Endometrium (tissue), 2 donors: Measurements from ENCODE around the gene MACF1.
A peak's percentile ranks its signal among the peaks of the same experiment; 100 is the strongest.

Experiments
- FAIRE-seq: peaks from 2 replicates; lab custom pipeline; 2012; peaks lifted over from hg19 to GRCh38; lab: Jason Lieb, UNC
- donor health status: control.
- donor health status: control.

Gene MACF1

DNA sequence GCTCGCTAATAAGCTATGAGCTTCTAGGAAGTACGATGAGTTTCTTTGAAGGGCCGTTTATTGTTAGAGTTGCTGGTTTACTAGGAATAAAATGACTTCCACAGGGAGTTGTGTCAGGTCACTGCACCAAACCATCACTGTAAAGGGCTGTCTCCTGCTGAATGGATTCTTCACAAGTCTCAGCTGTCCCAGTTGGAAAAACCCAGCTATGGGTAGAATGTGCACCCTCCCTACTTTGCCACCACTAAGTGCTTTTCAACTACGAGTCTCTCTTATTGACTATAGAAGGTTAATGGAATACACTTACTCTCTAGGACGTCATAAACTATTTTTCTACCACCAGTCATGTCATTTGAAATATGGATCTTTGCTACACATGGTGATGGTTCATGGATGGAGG, 192.2 kb downstream of the MACF1 start:
- no peak for FAIRE-seq

GRCh38 chr1:39397487-39397886, 193.0 kb downstream of the MACF1 start:
- FAIRE-seq = no peak

GRCh38 chr1:39398278-39399021, 194.0 kb downstream of the MACF1 start:
- FAIRE-seq = no peak

DNA sequence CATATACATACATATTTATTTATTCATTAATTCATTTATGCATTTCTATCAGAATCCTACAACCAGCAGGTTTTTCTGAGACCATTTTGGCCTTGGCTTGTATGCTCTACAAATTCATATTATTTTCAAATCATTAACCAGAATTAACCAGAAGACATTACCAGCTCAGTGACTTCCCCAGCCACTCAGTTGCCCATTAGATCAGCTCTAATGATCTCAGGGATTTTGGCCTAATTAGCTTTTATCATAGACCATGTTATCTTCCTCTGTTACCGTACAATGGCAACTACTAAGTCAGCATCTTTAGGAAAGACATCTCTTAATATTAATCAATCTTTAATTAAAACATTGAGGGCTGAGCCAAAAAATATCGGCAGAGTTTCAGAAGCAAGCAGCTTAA, 196.6 kb downstream of the MACF1 start:
- no peak for FAIRE-seq

GRCh38 chr1:39404876-39405275, 200.4 kb downstream of the MACF1 start:
- FAIRE-seq = no peak

DNA sequence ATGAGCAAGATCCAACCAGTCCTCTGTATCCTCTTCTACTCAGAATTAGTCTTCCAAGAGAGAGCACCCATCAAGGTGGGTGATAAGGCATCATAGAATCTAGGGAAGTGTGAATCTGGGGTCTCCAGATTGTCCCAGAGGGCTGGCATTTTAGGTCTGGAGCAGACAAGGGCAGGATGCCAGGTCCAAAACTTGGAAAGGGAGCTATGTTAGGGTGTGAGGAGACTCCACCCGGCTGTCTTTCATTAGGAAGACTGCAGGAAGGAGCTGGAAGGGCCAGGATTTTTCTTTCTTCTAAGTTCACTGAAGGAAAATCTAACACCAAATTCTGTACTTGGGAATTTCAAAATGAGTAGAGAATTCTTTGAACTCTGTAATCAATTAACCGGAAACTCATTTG, 200.9 kb downstream of the MACF1 start:
- FAIRE-seq = no peak

DNA sequence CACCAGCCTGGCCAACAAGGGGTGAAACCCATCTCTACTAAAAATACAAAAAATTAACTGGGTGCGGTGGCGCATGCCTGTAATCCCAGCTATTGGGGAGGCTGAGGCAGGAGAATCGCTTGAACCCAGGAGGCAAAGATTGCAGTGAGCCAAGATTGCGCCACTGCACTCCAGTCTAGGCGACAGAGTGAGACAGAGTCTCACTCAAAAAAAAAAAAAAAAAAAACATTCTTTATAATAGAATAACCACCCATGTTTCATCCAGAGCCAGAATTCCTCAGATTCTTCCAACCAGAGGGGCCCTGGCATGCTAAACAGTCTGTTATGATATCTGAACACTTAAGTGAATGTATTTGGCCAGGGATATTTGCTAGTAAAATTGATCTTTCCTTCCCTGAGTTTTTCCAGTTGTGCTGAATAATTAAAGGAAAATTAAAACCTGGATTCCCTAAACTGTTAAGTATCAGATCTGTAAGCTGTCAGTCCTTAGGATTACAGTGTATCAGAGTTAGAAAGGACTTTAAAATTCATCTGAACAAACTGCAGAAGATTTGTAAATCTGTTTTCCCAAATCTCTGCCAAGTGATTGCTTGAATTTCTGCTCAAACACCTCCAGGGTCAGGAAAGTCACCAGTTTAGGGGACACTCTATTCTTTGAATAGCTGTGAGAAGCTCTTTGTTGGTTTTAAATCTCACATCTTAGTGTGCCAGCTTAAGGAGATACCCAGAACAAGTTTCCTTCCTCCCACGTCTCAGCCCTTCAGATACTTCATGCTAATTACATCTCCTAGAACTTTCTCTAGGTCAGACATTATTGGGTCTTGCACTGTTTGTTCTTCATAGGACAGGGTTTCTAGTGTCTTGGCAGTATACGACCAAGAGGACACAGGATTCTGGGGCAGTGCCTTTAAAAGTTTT, 202.3 kb downstream of the MACF1 start:
- FAIRE-seq = no peak

DNA sequence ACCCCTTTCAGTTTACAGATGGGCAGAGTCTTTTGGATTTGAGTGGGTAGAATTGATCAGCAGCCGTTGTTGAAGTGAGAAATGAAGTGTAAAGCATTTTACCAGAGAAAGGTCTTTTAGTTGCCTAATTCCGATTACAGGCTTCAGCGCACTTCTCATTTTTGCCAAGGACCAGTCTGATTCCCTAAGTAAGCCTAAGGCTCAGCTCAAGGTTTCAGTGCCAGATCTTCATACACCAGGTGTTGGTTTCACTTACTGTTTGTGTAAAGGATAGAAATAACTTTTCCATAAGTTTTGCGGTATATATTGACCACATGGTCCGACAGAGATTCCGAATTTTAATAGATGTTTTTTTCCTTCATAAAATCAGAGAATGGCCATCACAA, 203.0 kb downstream of the MACF1 start:
- FAIRE-seq = no peak

DNA sequence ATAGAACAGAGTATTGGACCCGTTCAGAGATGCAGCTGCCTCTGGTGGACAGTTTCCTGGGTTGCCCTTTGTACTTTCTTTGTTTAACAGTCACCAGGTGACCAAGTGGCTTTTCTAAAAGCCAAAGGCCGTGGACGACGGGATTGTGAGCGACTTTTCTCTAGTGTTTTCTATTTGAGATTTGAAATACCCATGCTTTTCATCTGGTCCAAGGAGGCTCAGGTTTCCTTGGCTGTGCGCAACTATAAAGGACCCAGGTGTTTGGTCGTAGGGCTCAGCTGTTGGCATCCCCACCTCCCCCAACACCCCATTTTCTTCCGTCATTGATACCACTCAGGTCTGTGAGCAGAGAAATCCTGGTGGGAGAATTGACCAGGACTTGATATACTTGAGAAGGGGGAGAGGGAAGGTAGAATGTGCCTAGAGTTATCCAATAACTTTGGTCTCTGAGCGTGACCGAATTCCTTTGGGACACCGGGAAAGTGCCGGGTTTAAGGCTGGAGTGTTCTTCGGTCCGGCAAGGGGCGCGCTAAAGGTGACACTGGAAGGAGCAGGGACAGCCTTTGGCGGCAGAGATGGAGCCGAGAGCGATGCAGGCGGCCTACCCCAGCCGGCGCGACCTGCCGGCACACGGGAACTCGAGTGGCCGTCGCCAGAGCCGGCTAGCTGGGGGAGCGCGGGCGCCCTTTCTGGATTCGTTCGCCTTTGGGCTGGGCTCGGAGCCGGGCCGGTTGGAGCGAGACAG, 203.6 kb downstream of the MACF1 start:
- FAIRE-seq = no peak

- no peak for FAIRE-seq
Observed at GRCh38 chr1:39408641-39409054, 204.2 kb downstream of the MACF1 start.

- FAIRE-seq = peak; percentile 51
Observed at GRCh38 chr1:39409055-39409816, 204.7 kb downstream of the MACF1 start.

GRCh38 chr1:39410915-39411436, 206.5 kb downstream of the MACF1 start:
- no peak for FAIRE-seq

DNA sequence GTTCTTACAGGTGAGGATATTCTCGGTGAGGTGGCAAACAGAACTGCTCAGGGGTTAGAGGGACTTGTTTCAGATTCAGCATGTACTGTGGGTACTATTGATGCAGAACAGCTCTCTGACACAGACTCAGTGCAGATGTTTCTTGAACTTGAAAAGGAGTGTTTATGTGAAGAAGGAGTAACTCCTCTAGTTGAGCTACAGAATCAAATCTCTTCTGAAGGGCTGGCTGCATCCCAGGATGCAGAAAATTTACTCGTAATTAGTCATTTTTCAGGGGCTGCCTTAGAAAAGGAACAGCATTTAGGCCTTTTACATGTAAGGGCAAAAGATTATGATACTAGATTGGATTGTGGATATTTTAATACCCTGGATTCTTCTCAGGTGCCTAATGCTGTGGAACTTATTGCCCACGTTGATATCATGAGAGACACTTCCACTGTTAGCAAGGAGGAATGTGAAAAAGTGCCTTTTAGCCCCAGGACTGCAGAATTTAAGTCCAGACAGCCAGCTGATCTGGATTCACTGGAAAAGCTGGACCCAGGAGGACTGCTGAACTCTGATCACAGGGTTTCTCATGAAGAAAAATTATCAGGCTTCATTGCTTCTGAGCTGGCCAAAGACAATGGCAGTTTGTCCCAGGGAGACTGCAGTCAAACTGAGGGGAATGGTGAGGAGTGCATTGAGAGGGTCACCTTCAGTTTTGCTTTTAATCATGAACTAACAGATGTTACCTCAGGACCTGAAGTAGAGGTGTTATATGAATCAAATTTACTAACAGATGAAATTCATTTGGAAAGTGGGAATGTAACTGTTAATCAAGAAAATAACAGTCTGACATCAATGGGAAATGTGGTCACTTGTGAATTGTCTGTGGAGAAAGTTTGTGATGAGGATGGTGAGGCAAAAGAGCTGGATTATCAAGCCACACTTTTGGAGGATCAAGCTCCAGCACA, 207.3 kb downstream of the MACF1 start:
- no peak for FAIRE-seq

DNA sequence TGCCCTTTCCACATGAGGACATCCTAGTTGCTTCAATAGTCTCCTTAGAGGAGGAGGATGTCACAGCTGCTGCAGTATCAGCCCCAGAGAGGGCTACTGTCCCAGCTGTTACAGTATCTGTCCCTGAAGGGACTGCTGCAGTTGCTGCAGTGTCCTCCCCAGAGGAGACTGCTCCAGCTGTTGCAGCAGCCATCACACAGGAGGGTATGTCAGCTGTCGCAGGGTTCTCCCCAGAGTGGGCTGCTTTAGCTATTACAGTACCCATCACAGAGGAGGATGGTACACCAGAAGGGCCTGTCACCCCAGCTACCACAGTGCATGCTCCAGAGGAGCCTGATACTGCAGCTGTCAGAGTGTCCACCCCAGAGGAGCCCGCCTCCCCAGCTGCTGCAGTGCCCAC, 208.4 kb downstream of the MACF1 start:
- no peak for FAIRE-seq

GRCh38 chr1:39413902-39414528, 209.5 kb downstream of the MACF1 start:
- no peak for FAIRE-seq

- no peak for FAIRE-seq
Observed at GRCh38 chr1:39415553-39415952, 211.1 kb downstream of the MACF1 start.

DNA sequence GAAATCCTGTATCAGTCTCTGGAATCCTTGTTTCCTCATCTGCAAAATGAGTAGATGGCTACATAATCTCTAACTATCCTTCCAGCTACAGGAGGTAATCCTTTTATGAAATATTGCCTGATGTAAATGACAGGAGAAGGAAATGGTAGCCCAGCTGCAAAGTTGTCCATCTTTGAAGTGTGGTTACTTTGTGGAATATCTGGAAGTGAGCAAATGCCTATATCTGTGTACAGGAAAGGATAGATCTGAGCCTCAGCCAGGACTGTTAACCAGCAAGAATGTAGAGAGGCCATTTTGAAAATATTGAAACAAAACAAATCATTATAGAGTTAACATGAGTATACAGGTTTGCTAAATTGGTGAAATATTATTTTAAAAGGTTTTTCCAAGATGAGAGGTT, 212.1 kb downstream of the MACF1 start:
- no peak for FAIRE-seq

- FAIRE-seq = no peak
Observed at GRCh38 chr1:39418236-39418635, 213.7 kb downstream of the MACF1 start.

GRCh38 chr1:39420493-39420892, 216.0 kb downstream of the MACF1 start:
- FAIRE-seq = no peak

DNA sequence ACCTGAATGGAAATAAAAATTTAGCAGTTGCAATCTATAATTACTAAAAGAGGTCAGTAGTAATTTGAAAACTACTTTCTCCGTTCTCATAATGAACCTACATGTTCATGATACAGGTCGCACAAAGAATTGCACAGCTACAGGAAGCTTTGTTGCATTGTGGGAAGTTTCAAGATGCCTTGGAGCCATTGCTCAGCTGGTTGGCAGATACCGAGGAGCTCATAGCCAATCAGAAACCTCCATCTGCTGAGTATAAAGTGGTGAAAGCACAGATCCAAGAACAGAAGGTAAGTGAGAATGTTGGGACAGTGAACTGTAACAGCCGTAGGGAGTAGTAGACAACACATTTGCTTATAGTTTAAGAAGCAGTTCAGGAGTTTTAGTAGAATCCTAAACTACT, 218.1 kb downstream of the MACF1 start:
- FAIRE-seq = no peak
